SK-N-SH (cell line): ENCODE measurements around the gene ACAP3. TPM values are rescaled to one million over a fixed set of nuclear protein-coding genes. Genes with fewer than 3 reads are reported as not detected.

Experiments
- CTCF ChIA-PET: fragments of 300-600, 350-600 bp; formaldehyde crosslinking; extraction: SDS; loops from one replicate; lab custom pipeline; 2021; lab: Yijun Ruan, JAX
- POLR2A ChIA-PET: fragments of 350-600 bp; sonication (Branson Sonifier 250); formaldehyde crosslinking; extraction: SDS; loops from one replicate; lab custom pipeline; 2020; ENCODE audit warnings: antibody characterized with exemption, inconsistent platforms; lab: Yijun Ruan, JAX
- DNase-seq: peaks from one replicate; pipeline ENCODE4 v3.0.0; 2012
- H2AFZ ChIP-seq: fragments of 200-600 bp; sonication (generic); 2 replicates; pipeline ENCODE4 v1.8.1; 2016; ENCODE audit warnings: antibody characterized with exemption, mild to moderate bottlenecking, low read depth
- H3F3A ChIP-seq: fragments of 200-600 bp; sonication (generic); replicated peaks from 2 replicates; pipeline ENCODE3; 2016; ENCODE audit warnings: antibody characterized with exemption, mild to moderate bottlenecking; ENCODE audit not compliant: insufficient read depth
- H3K27ac ChIP-seq, 2 experiments: fragments of 200-500 bp in 1 of 2; fragments of 200-600 bp in 1 of 2; sonication (Bioruptor generic) in 1 of 2; sonication (generic), shearing (Covaris generic) in 1 of 2; 2 replicates each; pipeline versions ENCODE4 v1.5.1 to v1.6.1; 2014 to 2016; ENCODE audit warnings: low read depth in 2 of 2, inconsistent platforms in 1 of 2, low read length in 1 of 2, mild to moderate bottlenecking in 1 of 2, mixed read lengths in 1 of 2
- H3K27me3 ChIP-seq: fragments of 200-600 bp; sonication (generic), shearing (Covaris generic); 2 replicates; pipeline ENCODE4 v1.6.1; 2016; ENCODE audit warnings: mixed run types; ENCODE audit not compliant: insufficient read depth
- H3K36me3 ChIP-seq, 2 experiments: fragments of 200-500 bp in 1 of 2; fragments of 200-600 bp in 1 of 2; sonication (Bioruptor generic) in 1 of 2; sonication (generic) in 1 of 2; replicated peaks in 1 of 2; 2 replicates each; pipeline versions ENCODE3 to v1.5.1; 2014 to 2016; ENCODE audit warnings: low read length in 1 of 2, mild to moderate bottlenecking in 1 of 2; ENCODE audit not compliant: insufficient read depth in 2 of 2, control insufficient read depth in 1 of 2
- H3K4me1 ChIP-seq, 2 experiments: fragments of 200-500 bp in 1 of 2; fragments of 200-600 bp in 1 of 2; sonication (Bioruptor generic) in 1 of 2; sonication (generic), shearing (Covaris generic) in 1 of 2; 2 replicates each; pipeline versions ENCODE4 v1.5.1 to v1.6.1; 2014 to 2016; ENCODE audit warnings: low read depth in 1 of 2, low read length in 1 of 2, mixed run types in 1 of 2; ENCODE audit not compliant: insufficient read depth in 2 of 2, control insufficient read depth in 1 of 2
- H3K4me2 ChIP-seq: fragments of 200-600 bp; sonication (generic), shearing (Covaris generic); 2 replicates; pipeline ENCODE4 v1.6.1; 2017; ENCODE audit warnings: mixed run types
- H3K4me3 ChIP-seq, 2 experiments: fragments of 200-500 bp in 1 of 2; fragments of 200-600 bp in 1 of 2; sonication (Bioruptor generic) in 1 of 2; sonication (generic), shearing (Covaris generic) in 1 of 2; 2 replicates each; pipeline versions ENCODE4 v1.5.1 to v1.8.1; 2014 to 2016; ENCODE audit warnings: low read depth in 2 of 2, inconsistent platforms in 1 of 2, low read length in 1 of 2, mild to moderate bottlenecking in 1 of 2, mixed read lengths in 1 of 2, moderate library complexity in 1 of 2
- H3K79me2 ChIP-seq: fragments of 200-600 bp; sonication (generic); 2 replicates; pipeline ENCODE4 v1.8.1; 2017; ENCODE audit warnings: mild to moderate bottlenecking; ENCODE audit not compliant: insufficient read depth
- H3K9ac ChIP-seq: fragments of 200-600 bp; sonication (generic); 2 replicates; pipeline ENCODE4 v1.6.1; 2017; ENCODE audit warnings: mixed run types
- H3K9me2 ChIP-seq: fragments of 200-600 bp; sonication (generic); 2 replicates; pipeline ENCODE4 v1.6.1; 2017; ENCODE audit warnings: mixed run types
- H3K9me3 ChIP-seq: fragments of 200-600 bp; sonication (generic); 2 replicates; pipeline ENCODE4 v1.6.1; 2017; ENCODE audit warnings: mixed run types, mild to moderate bottlenecking, moderate library complexity
- H4K20me1 ChIP-seq: fragments of 200-600 bp; sonication (generic); 2 replicates; pipeline ENCODE4 v1.6.1; 2017; ENCODE audit warnings: mild to moderate bottlenecking, mixed run types; ENCODE audit not compliant: insufficient read depth
- CHD2 ChIP-seq: fragments of 150-350 bp; IDR thresholded peaks from 2 replicates; pipeline ENCODE4 v1.6.1; 2018; ENCODE audit warnings: low read length; ENCODE audit not compliant: partially characterized antibody
- EP300 ChIP-seq, 2 experiments: IDR thresholded peaks; 2 replicates each; pipeline versions ENCODE4 v1.4.0 to v1.6.1; 2012; ENCODE audit warnings: borderline replicate concordance in 1 of 2, low read depth in 1 of 2, low read length in 1 of 2
- FOSL2 ChIP-seq: IDR thresholded peaks from 2 replicates; pipeline ENCODE4 v1.4.0; 2012; ENCODE audit warnings: low read depth, mild to moderate bottlenecking, moderate library complexity, borderline replicate concordance
- FOXJ3 ChIP-seq: sonication (generic); formaldehyde crosslinking; IDR thresholded peaks from 2 replicates; pipeline ENCODE4 v1.5.1; 2020; ENCODE audit warnings: mild to moderate bottlenecking, missing genetic modification reagents
- GATA2 ChIP-seq: sonication (generic); formaldehyde crosslinking; IDR thresholded peaks from 2 replicates; pipeline ENCODE4 v1.5.0; 2020; ENCODE audit warnings: mild to moderate bottlenecking, missing genetic modification reagents
- JUND ChIP-seq: IDR thresholded peaks from 2 replicates; pipeline ENCODE4 v1.4.0; 2012
- NFIC ChIP-seq: IDR thresholded peaks from 2 replicates; pipeline ENCODE4 v1.4.0; 2012; ENCODE audit warnings: borderline replicate concordance
- PBX3 ChIP-seq: IDR thresholded peaks from 2 replicates; pipeline ENCODE4; 2012
- POLR2AphosphoS5 ChIP-seq: IDR thresholded peaks from 2 replicates; pipeline ENCODE4 v1.6.1; 2012; ENCODE audit warnings: low read depth, low read length
- TCF12 ChIP-seq: IDR thresholded peaks from 2 replicates; pipeline ENCODE4 v1.4.0; 2012
- TEAD4 ChIP-seq: IDR thresholded peaks from 2 replicates; pipeline ENCODE4 v1.4.0; 2012; ENCODE audit warnings: mild to moderate bottlenecking, borderline replicate concordance; ENCODE audit not compliant: insufficient read depth
- ZBTB33 ChIP-seq: IDR thresholded peaks from 2 replicates; pipeline ENCODE4 v1.4.0; 2012; ENCODE audit warnings: low read depth, borderline replicate concordance
- WGBS: methylation state at CpG from one replicate; pipeline ENCODE4 v1.1.6; 2017; ENCODE audit warnings: low lambda C conversion rate; 5-methylcytosine and 5-hydroxymethylcytosine counted together
- polyA plus RNA-seq, 3 experiments: library from polyadenylated mRNA; depleted of rRNA; stranded (reverse); fragments of >200 nt; gene quantifications; 2 replicates each; pipeline ENCODE4 v1.2.3, GENCODE V29; 2012
- TF ChIP-seq, protein P1 (sequence below): fragments of 200-600 bp; sonication (generic); IDR thresholded peaks from 2 replicates; pipeline ENCODE4 v1.6.1; 2017; ENCODE audit warnings: antibody characterized with exemption, mild to moderate bottlenecking, moderate library complexity
- TF ChIP-seq, protein P2 (sequence below): IDR thresholded peaks from 2 replicates; pipeline ENCODE4 v1.4.0; 2012; ENCODE audit warnings: low read depth

ACAP3 gene
- polyA plus RNA-seq, 1 of the 3 experiments (the other 2 are of a cell fraction): 51.7 TPM

DNA sequence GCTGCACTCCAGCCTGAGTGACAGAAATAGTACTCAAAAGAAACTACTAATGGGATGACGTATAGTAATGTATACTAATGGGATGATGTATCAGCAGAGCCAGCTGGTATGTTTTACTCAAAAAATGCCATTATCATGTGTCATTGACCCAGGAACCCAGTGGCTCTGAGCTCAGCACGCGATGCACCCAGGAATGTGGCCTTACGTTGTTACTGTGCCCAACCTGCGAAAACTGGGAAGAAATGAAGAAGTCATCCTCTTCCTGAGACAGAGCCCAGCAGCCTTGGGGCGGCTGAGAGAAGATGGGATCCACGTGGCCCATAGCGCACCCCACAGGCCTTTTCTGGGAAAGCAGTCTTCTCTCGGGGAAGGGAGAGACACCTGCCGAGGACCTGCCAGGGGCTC is 42.9 kb downstream of the ACAP3 start:
- Histone ChIP-seq H2AFZ (no peak overlapping the region), H3F3A (peaks cover 17% of the 10 kb centered on the region), H3K4me3 (no peak overlapping the region), H3K9me2 (no peaks in the 10 kb centered on the region), H4K20me1 (peaks cover 65% of the 10 kb centered on the region), H3K9ac (no peak overlapping the region), H3K27ac (peak overlapping the region in 1 of 2 experiments; percentile 73; a peak in 2 of 4 replicates), H3K4me2 (peak overlapping the region; percentile 28; the same call in 1 of the 2 replicates), H3K9me3 (no peaks in the 10 kb centered on the region)
- peak; percentile 56 for DNase-seq
- TF ChIP-seq, protein P1, sequence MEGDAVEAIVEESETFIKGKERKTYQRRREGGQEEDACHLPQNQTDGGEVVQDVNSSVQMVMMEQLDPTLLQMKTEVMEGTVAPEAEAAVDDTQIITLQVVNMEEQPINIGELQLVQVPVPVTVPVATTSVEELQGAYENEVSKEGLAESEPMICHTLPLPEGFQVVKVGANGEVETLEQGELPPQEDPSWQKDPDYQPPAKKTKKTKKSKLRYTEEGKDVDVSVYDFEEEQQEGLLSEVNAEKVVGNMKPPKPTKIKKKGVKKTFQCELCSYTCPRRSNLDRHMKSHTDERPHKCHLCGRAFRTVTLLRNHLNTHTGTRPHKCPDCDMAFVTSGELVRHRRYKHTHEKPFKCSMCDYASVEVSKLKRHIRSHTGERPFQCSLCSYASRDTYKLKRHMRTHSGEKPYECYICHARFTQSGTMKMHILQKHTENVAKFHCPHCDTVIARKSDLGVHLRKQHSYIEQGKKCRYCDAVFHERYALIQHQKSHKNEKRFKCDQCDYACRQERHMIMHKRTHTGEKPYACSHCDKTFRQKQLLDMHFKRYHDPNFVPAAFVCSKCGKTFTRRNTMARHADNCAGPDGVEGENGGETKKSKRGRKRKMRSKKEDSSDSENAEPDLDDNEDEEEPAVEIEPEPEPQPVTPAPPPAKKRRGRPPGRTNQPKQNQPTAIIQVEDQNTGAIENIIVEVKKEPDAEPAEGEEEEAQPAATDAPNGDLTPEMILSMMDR: peak; percentile 57
- TF ChIP-seq ZBTB33: no peak
- peak; percentile 4; the same call in 1 of the 2 replicates for TF ChIP-seq NFIC
- no peak for TF ChIP-seq FOXJ3
- no peak for TF ChIP-seq GATA2 (CRISPR knock-in tag)
- 0 out of 2 replicates have a peak, but pooled peaks have one; percentile 25 for TF ChIP-seq POLR2AphosphoS5
- peak; percentile 55; the same call in 1 of the 2 replicates for TF ChIP-seq JUND
- no peak for TF ChIP-seq CHD2
- peak; percentile 47 for TF ChIP-seq PBX3
- TF ChIP-seq, protein P2, sequence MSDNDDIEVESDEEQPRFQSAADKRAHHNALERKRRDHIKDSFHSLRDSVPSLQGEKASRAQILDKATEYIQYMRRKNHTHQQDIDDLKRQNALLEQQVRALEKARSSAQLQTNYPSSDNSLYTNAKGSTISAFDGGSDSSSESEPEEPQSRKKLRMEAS: peak; percentile 59; the same call in 1 of the 2 replicates
- peak; percentile 73; the same call in 1 of the 2 replicates for TF ChIP-seq FOSL2
- peak; percentile 33; the same call in 1 of the 2 replicates for TF ChIP-seq TEAD4
- no peak for TF ChIP-seq EP300 (IDR thresholded peaks at IDR 0.05; ENCODE audit: borderline replicate concordance in 1 of 2, low read depth in 1 of 2, low read length in 1 of 2)
- TF ChIP-seq TCF12: peak; percentile 71
- TF ChIP-seq, all 33 proteins: peak for 9
- H3K27me3 ChIP-seq: no peaks in the 10 kb centered on the region
- peaks cover 19 to 50% of the 10 kb centered on the region in 2 experiments for H3K36me3 ChIP-seq
- peaks cover 73% of the 10 kb centered on the region for H3K79me2 ChIP-seq
- WGBS: 24% methylated on average over 6 of the region's 10 CpGs
- POLR2A ChIA-PET: no interaction called here
- H3K4me1 ChIP-seq: peaks cover 0 to 4% of the 10 kb centered on the region in 2 experiments; a peak in 2 of 4 replicates
- CTCF ChIA-PET: interaction anchor here (1.2 to 2.0 kb wide), 2 partner anchors 26 to 142 kb away, joined by 7 to 8 read pairs; no protein-coding TSS in a partner anchor
